Uterus (tissue), 2 donors: ENCODE data around the gene RNF141.

Experiments
- CTCF ChIP-seq, 4 experiments: fragments of 200-600 bp in 2 of 4; fragments of 450-650 bp in 2 of 4; sonication (generic) in 2 of 4; IDR thresholded peaks; one replicate each; pipeline ENCODE4 v1.5.1; 2016 to 2019; ENCODE audit warnings: antibody characterized with exemption in 4 of 4, mild to moderate bottlenecking in 2 of 4, moderate library complexity in 1 of 4
- POLR2A ChIP-seq, 2 donors: fragments of 450-650 bp; IDR thresholded peaks; one replicate each; pipeline ENCODE4 v1.6.1; 2016; ENCODE audit warnings: antibody characterized with exemption in 2 of 2, mild to moderate bottlenecking in 1 of 2, moderate library complexity in 1 of 2

DNA sequence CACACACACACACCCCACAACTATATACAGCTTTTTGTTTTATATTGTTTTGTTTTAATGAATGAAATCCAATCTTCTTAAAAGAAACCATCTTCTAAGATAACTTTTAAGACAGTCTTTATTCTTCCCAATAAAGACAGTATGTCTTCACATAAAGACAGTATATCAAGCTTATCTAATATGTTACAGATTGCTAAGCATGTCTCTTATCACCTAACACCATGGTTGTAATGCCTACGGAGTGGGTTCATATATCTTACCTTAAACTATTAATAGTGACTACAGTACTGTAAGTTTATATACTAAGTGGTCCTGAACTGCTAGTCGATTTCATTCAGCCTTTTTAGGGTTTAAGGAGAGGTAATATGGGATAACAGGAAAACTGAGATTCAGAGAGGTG, 8.5 kb downstream of the RNF141 start:
- no peak for TF ChIP-seq POLR2A (IDR thresholded peaks at IDR 0.05)
- TF ChIP-seq CTCF (IDR thresholded peaks at IDR 0.05) = no peak
